OCI-LY3 (cell line): Measurements from ENCODE around the gene PKIG.

Source experiments
- H2AFZ ChIP-seq: fragments of 200-600, 300-600 bp; shearing (Covaris generic); 2 replicates; pipeline ENCODE4 v1.6.0; 2014; ENCODE audit warnings: antibody characterized with exemption, low read depth, low read length
- H3K27ac ChIP-seq: fragments of 200-600, 300-600 bp; sonication (generic); 2 replicates; pipeline ENCODE4 v1.5.1; 2014; ENCODE audit warnings: mild to moderate bottlenecking, low read length, moderate library complexity, mixed read lengths
- H3K27me3 ChIP-seq: fragments of 200-600, 300-600 bp; sonication (generic); 2 replicates; pipeline ENCODE4 v1.6.1; 2014; ENCODE audit warnings: low read depth, low read length, mixed read lengths
- H3K36me3 ChIP-seq: fragments of 200-600, 300-600 bp; sonication (generic); replicated peaks from 2 replicates; pipeline ENCODE3; 2014; ENCODE audit warnings: low read depth, low read length, mixed read lengths
- H3K4me1 ChIP-seq: fragments of 300-600, 200-600 bp; sonication (generic); 2 replicates; pipeline ENCODE4 v1.6.1; 2014; ENCODE audit warnings: low read length, mixed read lengths
- H3K4me2 ChIP-seq: fragments of 200-600, 300-600 bp; sonication (generic); 2 replicates; pipeline ENCODE4 v1.6.1; 2014; ENCODE audit warnings: low read length, mixed read lengths
- H3K4me3 ChIP-seq: fragments of 300-600, 200-600 bp; sonication (generic); 2 replicates; pipeline ENCODE4 v1.5.1; 2014; ENCODE audit warnings: antibody characterized with exemption, mild to moderate bottlenecking, low read length, moderate library complexity
- H3K79me2 ChIP-seq: fragments of 300-600, 200-600 bp; shearing (Covaris generic); 2 replicates; pipeline ENCODE4 v1.6.1; 2014; ENCODE audit warnings: mild to moderate bottlenecking, low read length, mixed read lengths
- H3K9ac ChIP-seq: fragments of 300-600, 200-600 bp; shearing (Covaris generic); 2 replicates; pipeline ENCODE4 v1.6.0; 2014; ENCODE audit warnings: mild to moderate bottlenecking, low read length, moderate library complexity
- H3K9me3 ChIP-seq: fragments of 200-600, 300-600 bp; shearing (Covaris generic); 2 replicates; pipeline ENCODE4 v1.6.1; 2014; ENCODE audit warnings: low read length, mixed read lengths; ENCODE audit not compliant: insufficient read depth
- H4K20me1 ChIP-seq: fragments of 200-600, 300-600 bp; sonication (generic); 2 replicates; pipeline ENCODE4 v1.6.1; 2016; ENCODE audit warnings: low read length, mixed read lengths; ENCODE audit not compliant: insufficient read depth
- EZH2phosphoT487 ChIP-seq: fragments of 200-600 bp; shearing (Covaris generic); IDR thresholded peaks from 2 replicates; pipeline ENCODE4 v1.6.1; 2018; ENCODE audit warnings: antibody characterized with exemption, mixed run types, low read depth
- TF ChIP-seq, protein P1 (sequence below): fragments of 200-600, 300-600 bp; sonication (generic); IDR thresholded peaks from 2 replicates; pipeline ENCODE4 v1.5.1; 2014; ENCODE audit warnings: antibody characterized with exemption, low read length, low read depth

The PKIG gene

DNA sequence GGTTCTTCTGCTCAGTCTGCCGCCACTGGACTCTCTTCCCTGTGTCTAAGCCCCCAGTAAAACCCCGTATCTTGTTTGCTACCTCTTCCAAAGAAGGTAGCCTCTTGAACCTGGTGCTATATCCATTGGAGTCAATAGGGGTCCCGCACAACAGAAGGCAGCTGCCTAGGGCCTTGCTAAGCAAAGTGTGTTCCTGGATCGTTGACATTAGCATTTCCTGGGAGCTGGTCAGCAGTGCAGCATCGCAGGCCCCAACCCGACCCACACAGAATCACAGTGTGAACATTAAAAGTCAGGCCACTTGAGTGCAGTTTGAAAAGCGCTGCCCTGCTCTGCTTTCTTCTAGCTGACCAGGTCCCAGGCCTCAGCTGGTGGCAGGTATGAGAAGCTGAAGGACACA is 66.2 kb downstream of the PKIG start:
- Histone ChIP-seq H3K27ac (no peak overlapping the region), H3K9me3 (no peaks in the 10 kb centered on the region), H3K79me2 (peaks cover 61% of the 10 kb centered on the region), H2AFZ (no peak overlapping the region), H3K4me1 (peaks cover 70% of the 10 kb centered on the region), H3K4me2 (peak overlapping the region; percentile 9), H4K20me1 (no peaks in the 10 kb centered on the region), H3K36me3 (peaks cover 14% of the 10 kb centered on the region), H3K9ac (no peak overlapping the region), H3K27me3 (no peaks in the 10 kb centered on the region), H3K4me3 (no peak overlapping the region)
- TF ChIP-seq, protein P1, sequence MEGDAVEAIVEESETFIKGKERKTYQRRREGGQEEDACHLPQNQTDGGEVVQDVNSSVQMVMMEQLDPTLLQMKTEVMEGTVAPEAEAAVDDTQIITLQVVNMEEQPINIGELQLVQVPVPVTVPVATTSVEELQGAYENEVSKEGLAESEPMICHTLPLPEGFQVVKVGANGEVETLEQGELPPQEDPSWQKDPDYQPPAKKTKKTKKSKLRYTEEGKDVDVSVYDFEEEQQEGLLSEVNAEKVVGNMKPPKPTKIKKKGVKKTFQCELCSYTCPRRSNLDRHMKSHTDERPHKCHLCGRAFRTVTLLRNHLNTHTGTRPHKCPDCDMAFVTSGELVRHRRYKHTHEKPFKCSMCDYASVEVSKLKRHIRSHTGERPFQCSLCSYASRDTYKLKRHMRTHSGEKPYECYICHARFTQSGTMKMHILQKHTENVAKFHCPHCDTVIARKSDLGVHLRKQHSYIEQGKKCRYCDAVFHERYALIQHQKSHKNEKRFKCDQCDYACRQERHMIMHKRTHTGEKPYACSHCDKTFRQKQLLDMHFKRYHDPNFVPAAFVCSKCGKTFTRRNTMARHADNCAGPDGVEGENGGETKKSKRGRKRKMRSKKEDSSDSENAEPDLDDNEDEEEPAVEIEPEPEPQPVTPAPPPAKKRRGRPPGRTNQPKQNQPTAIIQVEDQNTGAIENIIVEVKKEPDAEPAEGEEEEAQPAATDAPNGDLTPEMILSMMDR = no peak
- TF ChIP-seq EZH2phosphoT487 = no peak

DNA sequence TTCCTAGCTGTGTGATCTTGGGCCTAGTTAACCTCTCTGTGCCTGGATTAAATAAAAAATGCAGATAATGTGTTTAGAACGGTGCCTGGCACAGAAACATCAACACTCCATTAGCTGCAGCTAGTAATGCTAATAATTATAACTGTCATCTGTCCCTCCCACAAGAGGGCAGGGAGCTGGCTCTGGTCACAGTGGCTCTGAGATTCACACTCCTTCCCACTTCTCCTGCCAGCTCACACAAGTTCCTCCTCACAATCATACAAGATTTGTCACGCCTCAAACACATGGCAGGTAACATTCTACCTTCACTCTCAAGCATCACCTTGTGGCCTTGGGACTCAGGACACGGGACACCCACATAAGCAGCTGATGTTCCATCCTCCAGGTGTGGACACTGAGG is 66.7 kb downstream of the PKIG start:
- Histone ChIP-seq H3K27ac (no peak overlapping the region), H3K27me3 (no peaks in the 10 kb centered on the region), H4K20me1 (no peaks in the 10 kb centered on the region), H3K4me3 (no peak overlapping the region), H3K9ac (no peak overlapping the region), H2AFZ (no peak overlapping the region), H3K4me1 (peaks cover 66% of the 10 kb centered on the region), H3K4me2 (peak overlapping the region; percentile 9), H3K9me3 (no peaks in the 10 kb centered on the region), H3K36me3 (peaks cover 14% of the 10 kb centered on the region), H3K79me2 (peaks cover 56% of the 10 kb centered on the region)
- no peak for TF ChIP-seq EZH2phosphoT487
- TF ChIP-seq, protein P1 = no peak

DNA sequence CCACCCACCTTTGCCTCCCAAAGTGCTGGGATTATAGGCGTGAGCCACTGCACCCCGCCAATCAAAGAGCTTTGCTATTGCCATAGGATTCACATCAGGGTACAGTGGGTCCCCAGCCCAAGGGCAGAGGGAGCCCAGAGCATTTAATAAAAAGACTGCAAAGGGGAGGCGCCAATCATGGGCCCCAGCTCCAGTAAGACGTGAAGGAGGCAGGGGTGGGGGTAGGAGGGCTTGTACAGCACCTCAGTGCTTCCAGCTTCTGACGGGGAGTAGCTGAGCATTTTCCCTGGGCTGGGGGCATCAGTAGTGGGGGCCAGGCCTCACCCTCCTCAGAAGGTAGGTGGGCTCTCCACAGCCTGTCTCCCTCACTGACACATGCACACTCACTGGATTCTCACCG is 67.6 kb downstream of the PKIG start:
- TF ChIP-seq EZH2phosphoT487 = no peak
- TF ChIP-seq, protein P1 = no peak
- no peak overlapping the region for H3K9ac ChIP-seq
- no peaks in the 10 kb centered on the region for H3K27me3 ChIP-seq
- H3K27ac ChIP-seq = no peak overlapping the region
- H3K4me2 ChIP-seq = peak overlapping the region; percentile 94
- no peak overlapping the region for H2AFZ ChIP-seq
- peaks cover 48% of the 10 kb centered on the region for H3K79me2 ChIP-seq
- H3K4me3 ChIP-seq = peak overlapping the region; percentile 79
- H3K9me3 ChIP-seq = no peaks in the 10 kb centered on the region
- peaks cover 58% of the 10 kb centered on the region for H3K4me1 ChIP-seq
- H3K36me3 ChIP-seq = peaks cover 14% of the 10 kb centered on the region
- no peaks in the 10 kb centered on the region for H4K20me1 ChIP-seq

DNA sequence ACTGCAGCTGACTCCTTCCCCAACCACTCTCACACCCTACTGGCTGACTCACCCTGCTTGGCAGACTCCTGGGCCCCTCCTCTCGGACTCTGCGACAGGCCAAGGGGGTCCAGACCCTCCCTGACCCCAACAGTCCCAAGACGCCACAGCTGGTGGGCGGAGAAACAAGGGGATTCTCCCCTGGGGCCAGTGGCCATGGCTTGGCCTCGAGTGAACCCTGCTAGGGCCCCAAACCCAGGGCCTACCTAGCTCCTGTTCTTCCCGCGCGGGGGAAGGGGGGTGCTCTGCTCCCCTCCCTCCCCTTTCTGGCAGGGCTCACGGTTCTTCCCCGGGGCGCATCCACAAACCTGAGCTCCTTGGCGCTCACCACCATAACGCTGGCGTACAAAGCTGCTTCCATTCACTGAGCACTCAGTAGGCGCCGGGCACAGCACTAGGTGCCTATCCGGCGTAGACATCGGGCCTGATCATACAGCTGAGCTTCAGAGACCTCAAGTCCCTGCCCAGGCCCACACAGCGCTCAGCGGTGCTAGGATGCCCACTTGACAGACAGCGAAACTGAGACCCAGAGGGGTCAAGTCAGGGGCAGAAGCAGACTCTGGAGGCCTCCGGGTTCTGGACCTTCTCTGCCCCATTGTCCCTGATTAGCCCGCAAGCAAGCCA is 68.5 kb downstream of the PKIG start:
- peaks cover 42% of the 10 kb centered on the region for H3K79me2 ChIP-seq
- H3K9ac ChIP-seq = peak overlapping the region; percentile 82
- peaks cover 50% of the 10 kb centered on the region for H3K4me1 ChIP-seq
- no peaks in the 10 kb centered on the region for H3K9me3 ChIP-seq
- peak overlapping the region; percentile 94 for H3K4me2 ChIP-seq
- H3K4me3 ChIP-seq = peak overlapping the region; percentile 79
- H4K20me1 ChIP-seq = no peaks in the 10 kb centered on the region
- H2AFZ ChIP-seq = peak overlapping the region; percentile 28; the same call in 1 of the 2 replicates
- no peaks in the 10 kb centered on the region for H3K27me3 ChIP-seq
- peaks cover 12% of the 10 kb centered on the region for H3K36me3 ChIP-seq
- no peak for TF ChIP-seq EZH2phosphoT487
- TF ChIP-seq, protein P1 = no peak
- H3K27ac ChIP-seq = peak overlapping the region; percentile 36
